CD14-positive monocyte (primary cell): Measurements from ENCODE around the gene CTNNA3. TPM values are rescaled to one million over a fixed set of nuclear protein-coding genes. Genes with fewer than 3 reads are reported as not detected.

ENCODE experiments used
- DNase-seq, 3 donors: peaks; one replicate each; pipeline ENCODE4 v3.0.0-alpha.2; 2011 to 2022
- H2AFZ ChIP-seq: 2 replicates; pipeline ENCODE4 v1.6.0; 2012; ENCODE audit warnings: mild to moderate bottlenecking, low read depth, low read length, inconsistent platforms; ENCODE audit not compliant: insufficient read depth, poor library complexity, severe bottlenecking
- H3K27ac ChIP-seq, 2 donors: 1 replicate in 1 of 2; 2 replicates in 1 of 2; pipeline ENCODE4 v1.5.1; 2012 to 2013; ENCODE audit warnings: low read length in 2 of 2, control low read depth in 1 of 2, inconsistent platforms in 1 of 2, low read depth in 1 of 2, mild to moderate bottlenecking in 1 of 2
- H3K27me3 ChIP-seq, 2 donors: one replicate each; pipeline versions ENCODE4 v1.6.0 to v1.6.1; 2011 to 2013; ENCODE audit warnings: low read length in 2 of 2; ENCODE audit not compliant: control insufficient read depth in 2 of 2, insufficient read depth in 2 of 2
- H3K36me3 ChIP-seq, 2 donors: replicated peaks in 1 of 2; 1 replicate in 1 of 2; 2 replicates in 1 of 2; pipeline versions ENCODE4 v1.5.1 to v1.6.1; 2012 to 2013; ENCODE audit warnings: low read length in 2 of 2, control low read depth in 1 of 2, inconsistent platforms in 1 of 2, mild to moderate bottlenecking in 1 of 2; ENCODE audit not compliant: insufficient read depth in 2 of 2, control insufficient read depth in 1 of 2
- H3K4me1 ChIP-seq, 2 donors: 1 replicate in 1 of 2; 2 replicates in 1 of 2; pipeline versions ENCODE4 v1.5.1 to v1.6.1; 2012 to 2013; ENCODE audit warnings: low read length in 2 of 2, control low read depth in 1 of 2, inconsistent platforms in 1 of 2, mild to moderate bottlenecking in 1 of 2, moderate library complexity in 1 of 2; ENCODE audit not compliant: insufficient read depth in 2 of 2, control insufficient read depth in 1 of 2
- H3K4me2 ChIP-seq: replicated peaks from 2 replicates; pipeline ENCODE3; 2012; ENCODE audit warnings: low read length, moderate library complexity, mild to moderate bottlenecking; ENCODE audit not compliant: poor library complexity, severe bottlenecking; ENCODE audit errors: extremely low read depth
- H3K4me3 ChIP-seq, 3 experiments: fragments of 200-600 bp in 1 of 3; sonication (generic) in 1 of 3; replicated peaks in 1 of 3; 1 replicate in 2 of 3; 2 replicates in 1 of 3; pipeline ENCODE4 v1.5.1; 2011 to 2013; ENCODE audit warnings: low read length in 3 of 3, mild to moderate bottlenecking in 3 of 3, control low read depth in 2 of 3, low read depth in 2 of 3, inconsistent platforms in 1 of 3, moderate library complexity in 1 of 3
- H3K79me2 ChIP-seq: 2 replicates; pipeline ENCODE4 v1.6.0; 2012; ENCODE audit warnings: mild to moderate bottlenecking, control low read depth, inconsistent platforms, low read length, moderate library complexity; ENCODE audit not compliant: insufficient read depth
- H3K9ac ChIP-seq: 2 replicates; pipeline ENCODE4 v1.6.0; 2017; ENCODE audit warnings: low read length, mild to moderate bottlenecking; ENCODE audit not compliant: insufficient read depth, poor library complexity, severe bottlenecking
- H3K9me3 ChIP-seq, 2 donors: replicated peaks in 1 of 2; 1 replicate in 1 of 2; 2 replicates in 1 of 2; pipeline versions ENCODE4 v1.5.1 to v1.6.1; 2012 to 2013; ENCODE audit warnings: low read length in 2 of 2, control low read depth in 1 of 2; ENCODE audit not compliant: control insufficient read depth in 1 of 2, insufficient read depth in 1 of 2
- H4K20me1 ChIP-seq: 2 replicates; pipeline ENCODE4 v1.6.0; 2012; ENCODE audit warnings: mild to moderate bottlenecking, low read length, control low read depth, moderate library complexity; ENCODE audit not compliant: insufficient read depth
- H3K27ac Mint-ChIP-seq, 7 donors: one replicate each; pipeline ENCODE4 v1.8.0; 2020; ENCODE audit warnings: mild to moderate bottlenecking in 7 of 7, mixed read lengths in 7 of 7, moderate library complexity in 6 of 7, inconsistent platforms in 2 of 7
- H3K27me3 Mint-ChIP-seq, 3 donors: one replicate each; pipeline ENCODE4 v1.8.0; 2021 to 2022; ENCODE audit warnings: low read depth in 3 of 3, mild to moderate bottlenecking in 3 of 3, mixed read lengths in 3 of 3, moderate library complexity in 3 of 3, inconsistent platforms in 1 of 3
- H3K36me3 Mint-ChIP-seq, 2 donors: one replicate each; pipeline ENCODE4 v1.8.0; 2020; ENCODE audit warnings: mixed read lengths in 2 of 2, inconsistent platforms in 1 of 2, mild to moderate bottlenecking in 1 of 2
- H3K4me1 Mint-ChIP-seq: one replicate; pipeline ENCODE4 v1.8.0; 2020; ENCODE audit warnings: mild to moderate bottlenecking, mixed read lengths
- H3K4me3 Mint-ChIP-seq, 2 donors: one replicate each; pipeline ENCODE4 v1.8.0; 2020; ENCODE audit warnings: mild to moderate bottlenecking in 2 of 2, mixed read lengths in 2 of 2, moderate library complexity in 1 of 2
- H3K9me3 Mint-ChIP-seq, 7 donors: one replicate each; pipeline ENCODE4 v1.8.0; 2020 to 2022; ENCODE audit warnings: mixed read lengths in 7 of 7, mild to moderate bottlenecking in 6 of 7, moderate library complexity in 6 of 7, inconsistent platforms in 2 of 7
- CTCF ChIP-seq: fragments of 200-600 bp; IDR thresholded peaks from one replicate; pipeline ENCODE4 v1.8.0; 2022; ENCODE audit warnings: antibody characterized with exemption, mild to moderate bottlenecking
- WGBS: methylation state at CpG from one replicate; pipeline ENCODE4 v1.1.5; 2013; ENCODE audit warnings: missing lambda C conversion rate; ENCODE audit not compliant: insufficient coverage; 5-methylcytosine and 5-hydroxymethylcytosine counted together
- intact Hi-C, 2 donors: fragments of 100-400 bp; cut with micrococcal nuclease; formaldehyde crosslinking; loops; one replicate each; pipeline versions ENCODE4 v1.15.0 to v1.15.1; 2023
- polyA plus RNA-seq, 3 donors: library from polyadenylated mRNA; depleted of rRNA in 1 of 3; unstranded in 2 of 3; stranded (reverse) in 1 of 3; fragments of 300-500 nt in 2 of 3; fragments of >200 nt in 1 of 3; fragmentation: Illumina TruSeq in 2 of 3; gene quantifications; 1 replicate in 2 of 3; 2 replicates in 1 of 3; pipeline ENCODE4 v1.2.3, GENCODE V29; 2012 to 2021

Gene CTNNA3
- polyA plus RNA-seq, 3 donors: not detected

- Mint-ChIP-seq H3K4me3 (no peak overlapping the region), H3K27me3 (no peaks in the 10 kb centered on the region), H3K4me1 (no peaks in the 10 kb centered on the region), H3K9me3 (peaks cover 0 to 2% (median 0%) of the 10 kb centered on the region in 7 donors), H3K27ac (no peak overlapping the region), H3K36me3 (no peaks in the 10 kb centered on the region)
- Histone ChIP-seq H3K27me3 (no peaks in the 10 kb centered on the region), H3K4me1 (no peaks in the 10 kb centered on the region), H3K4me3 (no peak overlapping the region), H3K27ac (no peak overlapping the region), H3K36me3 (no peaks in the 10 kb centered on the region), H2AFZ (no peak overlapping the region), H3K9ac (no peak overlapping the region), H4K20me1 (no peaks in the 10 kb centered on the region), H3K4me2 (no peak overlapping the region), H3K79me2 (no peaks in the 10 kb centered on the region), H3K9me3 (no peaks in the 10 kb centered on the region)
- no peak for DNase-seq
- intact Hi-C loops: no loop called here
- no peak for TF ChIP-seq CTCF
- WGBS: no CpG with 5 or more reads among the region's 3 CpGs
Observed at GRCh38 chr10:65940816-65941662, 1755.0 kb downstream of the CTNNA3 start.

- H3K27ac ChIP-seq: no peak overlapping the region
- no peak for TF ChIP-seq CTCF
- no peaks in the 10 kb centered on the region for H3K4me1 ChIP-seq
- intact Hi-C loops: no loop called here
- H2AFZ ChIP-seq: no peak overlapping the region
- H3K27me3 ChIP-seq: no peaks in the 10 kb centered on the region
- no peaks in the 10 kb centered on the region for H3K9me3 ChIP-seq
- no peak overlapping the region for H3K4me3 Mint-ChIP-seq
- H3K4me2 ChIP-seq: no peak overlapping the region
- no peaks in the 10 kb centered on the region for H4K20me1 ChIP-seq
- no peaks in the 10 kb centered on the region for H3K27me3 Mint-ChIP-seq
- no peaks in the 10 kb centered on the region for H3K79me2 ChIP-seq
- no peak overlapping the region for H3K4me3 ChIP-seq
- H3K4me1 Mint-ChIP-seq: no peaks in the 10 kb centered on the region
- no peak overlapping the region for H3K9ac ChIP-seq
- H3K36me3 ChIP-seq: no peaks in the 10 kb centered on the region
- no peak for DNase-seq
- no peak overlapping the region for H3K27ac Mint-ChIP-seq
- no peaks in the 10 kb centered on the region for H3K36me3 Mint-ChIP-seq
- H3K9me3 Mint-ChIP-seq: peaks cover 0 to 2% (median 0%) of the 10 kb centered on the region in 7 donors
Observed at GRCh38 chr10:65940105-65940504, 1755.9 kb downstream of the CTNNA3 start.
